ENCODE measurements around the gene MEOX1. TPM values are rescaled to one million over a fixed set of nuclear protein-coding genes. Genes with fewer than 3 reads are reported as not detected.
"Not testable (repeated sequence)": the region's sequence is repeated elsewhere in the genome, so short reads cannot be mapped to it uniquely, and the experiment has no call there.

MEOX1 gene
- total and polyA plus RNA-seq, 9 donors, result 0.22 to 7.7 (median 1.2) TPM; not detected in 1

- 68 to 77% (median 71%) methylated on average over 3 of the region's 3 CpGs for WGBS, 3 donors
- intact Hi-C loops (cut with DNase I), result no loop called here
- DNase-seq, result no peak
- TF ChIP-seq POLR2A (IDR thresholded peaks at IDR 0.05) (no peak), CTCF (IDR thresholded peaks at IDR 0.05) (no peak), EP300 (IDR thresholded peaks at IDR 0.05) (no peak)
- H3K9me3 ChIP-seq, result no peaks in the 10 kb centered on the region
- H3K27me3 ChIP-seq, result no peaks in the 10 kb centered on the region
- no peak overlapping the region for H3K27ac ChIP-seq
- H3K4me1 ChIP-seq (ENCODE audit: insufficient read depth), result no peaks in the 10 kb centered on the region
- H3K4me3 ChIP-seq, result no peak overlapping the region
- H3K36me3 ChIP-seq, result no peaks in the 10 kb centered on the region
These were observed 27.4 kb upstream of the MEOX1 start for GRCh38 chr17:43689131-43689530.

GRCh38 chr17:43686957-43687356 is 25.2 kb upstream of the MEOX1 start:
- H3K4me3 ChIP-seq; H3K27me3 ChIP-seq; H3K4me1 ChIP-seq (ENCODE audit: insufficient read depth); DNase-seq; intact Hi-C loops (cut with DNase I); H3K27ac ChIP-seq; H3K9me3 ChIP-seq; H3K36me3 ChIP-seq: not testable (repeated sequence)
- WGBS, 3 donors, result 90 to 93% (median 91%) methylated on average over 9 of the region's 9 CpGs

GRCh38 chr17:43683928-43684653 is 22.4 kb upstream of the MEOX1 start:
- no peaks in the 10 kb centered on the region for H3K36me3 ChIP-seq
- no peak for TF ChIP-seq EP300 (IDR thresholded peaks at IDR 0.05)
- TF ChIP-seq POLR2A (IDR thresholded peaks at IDR 0.05), result no peak
- TF ChIP-seq CTCF (IDR thresholded peaks at IDR 0.05), result no peak
- DNase-seq, result no peak
- intact Hi-C loops (cut with DNase I), result no loop called here
- H3K27me3 ChIP-seq, result no peaks in the 10 kb centered on the region
- H3K9me3 ChIP-seq, result no peaks in the 10 kb centered on the region
- no peak overlapping the region for H3K4me3 ChIP-seq
- no peak overlapping the region for H3K27ac ChIP-seq
- H3K4me1 ChIP-seq (ENCODE audit: insufficient read depth), result no peaks in the 10 kb centered on the region
- WGBS, 3 donors, result 92 to 93% (median 93%) methylated on average over 12 of the region's 12 CpGs

GRCh38 chr17:43680461-43680860 is 18.7 kb upstream of the MEOX1 start:
- H3K27ac ChIP-seq, result no peak overlapping the region
- intact Hi-C loops (cut with DNase I), result no loop called here

More at GRCh38 chr17:43680461-43680860, 18.7 kb upstream of the MEOX1 start:
- H3K4me1 ChIP-seq (ENCODE audit: insufficient read depth), result no peaks in the 10 kb centered on the region
- H3K27me3 ChIP-seq, result no peaks in the 10 kb centered on the region
- 76 to 82% (median 81%) methylated on average over 10 of the region's 10 CpGs for WGBS, 3 donors
- H3K4me3 ChIP-seq, result no peak overlapping the region
- no peaks in the 10 kb centered on the region for H3K9me3 ChIP-seq
- no peak for DNase-seq
- TF ChIP-seq EP300 (IDR thresholded peaks at IDR 0.05), result no peak
- TF ChIP-seq POLR2A (IDR thresholded peaks at IDR 0.05), result no peak
- TF ChIP-seq CTCF (IDR thresholded peaks at IDR 0.05), result no peak
- H3K36me3 ChIP-seq, result no peaks in the 10 kb centered on the region
